NCI-H2107 (cell line): Measurements from ENCODE around the gene BAIAP3.
"Not testable (repeated sequence)": the region's sequence is repeated elsewhere in the genome, so short reads cannot be mapped to it uniquely, and the experiment has no call there.

Experiments used
- DNase-seq: peaks from one replicate; lab custom pipeline; 2025; lab: John Stamatoyannopoulos, UW

Gene BAIAP3

GRCh38 chr16:1333149-1333812, at the start of gene BAIAP3:
BAIAP3 (plus strand) TSS chr16:1333645; CDS start chr16:1338550, 4,905 bp downstream.
- no peak for DNase-seq

GRCh38 chr16:1283996-1284616, 49.3 kb upstream of the BAIAP3 start:
- no peak for DNase-seq

- DNase-seq, result no peak
Observed at GRCh38 chr16:1285669-1286512, 47.6 kb upstream of the BAIAP3 start.

- DNase-seq, result no peak
Observed at GRCh38 chr16:1286513-1287094, 46.8 kb upstream of the BAIAP3 start.

- DNase-seq, result no peak
Observed at GRCh38 chr16:1287982-1288670, 45.3 kb upstream of the BAIAP3 start.

GRCh38 chr16:1288813-1289476, 44.5 kb upstream of the BAIAP3 start:
- DNase-seq, result no peak

GRCh38 chr16:1289477-1289866, 44.0 kb upstream of the BAIAP3 start:
- DNase-seq, result no peak

- DNase-seq, result no peak
Observed at GRCh38 chr16:1290063-1290501, 43.4 kb upstream of the BAIAP3 start.

GRCh38 chr16:1290860-1291575, 42.4 kb upstream of the BAIAP3 start:
- DNase-seq, result peak; percentile 47

- no peak for DNase-seq
Observed at GRCh38 chr16:1291576-1291974, 41.9 kb upstream of the BAIAP3 start.

- not testable (repeated sequence) for DNase-seq
Observed at GRCh38 chr16:1292208-1292607, 41.2 kb upstream of the BAIAP3 start.

- not testable (repeated sequence) for DNase-seq
Observed at GRCh38 chr16:1292808-1293207, 40.6 kb upstream of the BAIAP3 start.

GRCh38 chr16:1293921-1294656, 39.4 kb upstream of the BAIAP3 start:
- no peak for DNase-seq

- DNase-seq, result no peak
Observed at GRCh38 chr16:1295465-1295864, 38.0 kb upstream of the BAIAP3 start.

- not testable (repeated sequence) for DNase-seq
Observed at GRCh38 chr16:1296688-1297017, 36.8 kb upstream of the BAIAP3 start.

GRCh38 chr16:1297018-1297696, 36.3 kb upstream of the BAIAP3 start:
- no peak for DNase-seq

- DNase-seq, result no peak
Observed at GRCh38 chr16:1298406-1298805, 35.0 kb upstream of the BAIAP3 start.

- no peak for DNase-seq
Observed at GRCh38 chr16:1299012-1299867, 34.2 kb upstream of the BAIAP3 start.

GRCh38 chr16:1299868-1300203, 33.6 kb upstream of the BAIAP3 start:
- no peak for DNase-seq
